ENCODE data around the gene ICE2.

The ICE2 gene

GRCh38 chr15:60518511-60518910, 39.6 kb upstream of the ICE2 start:
- Histone ChIP-seq H3K36me3 (ENCODE audit: insufficient read depth, low read length) (peaks cover 57% of the 10 kb centered on the region; the same call in 1 of the 2 replicates), H4K20me1 (ENCODE audit: insufficient read depth, low read length, poor library complexity, severe bottlenecking) (peaks cover 5% of the 10 kb centered on the region), H3F3A (ENCODE audit: low read depth) (no peaks in the 10 kb centered on the region), H3K4me1 (ENCODE audit: insufficient read depth, low read length, poor library complexity, severe bottlenecking) (no peaks in the 10 kb centered on the region), H3K9me3 (ENCODE audit: insufficient read depth, low read depth, low read length) (no peaks in the 10 kb centered on the region), H3K4me3 (ENCODE audit: low read length, poor library complexity, severe bottlenecking) (no peak overlapping the region), H3K4me2 (ENCODE audit: low read depth, low read length, poor library complexity, severe bottlenecking) (no peak overlapping the region), H3K9me2 (replicated peaks; ENCODE audit: low read depth, low read length) (no peaks in the 10 kb centered on the region), H3K9ac (ENCODE audit: low read depth, low read length, poor library complexity, severe bottlenecking) (no peak overlapping the region), H3K27me3 (ENCODE audit: insufficient read depth, low read length, poor library complexity, severe bottlenecking) (no peaks in the 10 kb centered on the region), H3K79me2 (ENCODE audit: insufficient read depth, low read length) (peaks cover 23% of the 10 kb centered on the region; the same call in 1 of the 2 replicates), H2AFZ (ENCODE audit: low read length) (no peak overlapping the region)
- TF ChIP-seq CTCF (conservative IDR thresholded peaks at IDR 0.05; ENCODE audit: low read length), result no peak
- no peak for TF ChIP-seq EZH2phosphoT487 (IDR thresholded peaks at IDR 0.05; ENCODE audit: borderline replicate concordance)

GRCh38 chr15:60514261-60514881, 35.4 kb upstream of the ICE2 start:
- Histone ChIP-seq H3K4me1 (ENCODE audit: insufficient read depth, low read length, poor library complexity, severe bottlenecking) (no peaks in the 10 kb centered on the region), H3K4me3 (ENCODE audit: low read length, poor library complexity, severe bottlenecking) (no peak overlapping the region), H3K9ac (ENCODE audit: low read depth, low read length, poor library complexity, severe bottlenecking) (no peak overlapping the region), H3K9me3 (ENCODE audit: insufficient read depth, low read depth, low read length) (no peaks in the 10 kb centered on the region), H3K79me2 (ENCODE audit: insufficient read depth, low read length) (peaks cover 11% of the 10 kb centered on the region; the same call in 1 of the 2 replicates), H4K20me1 (ENCODE audit: insufficient read depth, low read length, poor library complexity, severe bottlenecking) (peaks cover 4% of the 10 kb centered on the region), H3K36me3 (ENCODE audit: insufficient read depth, low read length) (peaks cover 78% of the 10 kb centered on the region; the same call in 1 of the 2 replicates), H3K4me2 (ENCODE audit: low read depth, low read length, poor library complexity, severe bottlenecking) (no peak overlapping the region), H3F3A (ENCODE audit: low read depth) (no peaks in the 10 kb centered on the region), H2AFZ (ENCODE audit: low read length) (no peak overlapping the region), H3K9me2 (replicated peaks; ENCODE audit: low read depth, low read length) (no peaks in the 10 kb centered on the region), H3K27me3 (ENCODE audit: insufficient read depth, low read length, poor library complexity, severe bottlenecking) (no peaks in the 10 kb centered on the region)
- TF ChIP-seq EZH2phosphoT487 (IDR thresholded peaks at IDR 0.05; ENCODE audit: borderline replicate concordance), result no peak
- TF ChIP-seq CTCF (conservative IDR thresholded peaks at IDR 0.05; ENCODE audit: low read length), result no peak

DNA sequence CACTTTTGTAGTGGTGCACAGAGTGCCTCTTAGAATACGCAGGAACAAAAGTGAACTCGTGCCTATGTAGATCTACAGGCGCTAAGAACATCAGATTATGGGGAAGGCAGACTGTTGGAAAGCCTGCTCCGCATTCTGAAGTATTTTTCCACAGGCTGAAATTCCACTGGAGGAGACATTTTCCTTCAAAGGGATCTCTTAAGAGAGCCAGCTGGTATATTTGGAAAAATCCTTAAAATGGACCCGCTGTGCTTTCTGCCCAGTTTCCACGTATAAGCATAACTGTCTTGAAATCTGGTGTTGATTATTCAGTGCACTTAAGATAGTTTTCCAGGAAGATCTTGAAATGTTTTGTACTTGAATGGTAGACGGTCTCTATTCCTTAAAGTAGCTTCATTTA, 34.7 kb upstream of the ICE2 start:
- no peak overlapping the region for H3K9ac ChIP-seq (ENCODE audit: low read depth, low read length, poor library complexity, severe bottlenecking)
- peaks cover 4% of the 10 kb centered on the region for H4K20me1 ChIP-seq (ENCODE audit: insufficient read depth, low read length, poor library complexity, severe bottlenecking)
- H3K4me3 ChIP-seq (ENCODE audit: low read length, poor library complexity, severe bottlenecking), result no peak overlapping the region
- H3K36me3 ChIP-seq (ENCODE audit: insufficient read depth, low read length), result peaks cover 80% of the 10 kb centered on the region; the same call in 1 of the 2 replicates
- no peaks in the 10 kb centered on the region for H3K9me3 ChIP-seq (ENCODE audit: insufficient read depth, low read depth, low read length)
- H2AFZ ChIP-seq (ENCODE audit: low read length), result no peak overlapping the region
- H3F3A ChIP-seq (ENCODE audit: low read depth), result no peaks in the 10 kb centered on the region
- H3K4me1 ChIP-seq (ENCODE audit: insufficient read depth, low read length, poor library complexity, severe bottlenecking), result no peaks in the 10 kb centered on the region
- TF ChIP-seq CTCF (conservative IDR thresholded peaks at IDR 0.05; ENCODE audit: low read length) (no peak), EZH2phosphoT487 (IDR thresholded peaks at IDR 0.05; ENCODE audit: borderline replicate concordance) (no peak)
- H3K27me3 ChIP-seq (ENCODE audit: insufficient read depth, low read length, poor library complexity, severe bottlenecking), result no peaks in the 10 kb centered on the region
- no peak overlapping the region for H3K4me2 ChIP-seq (ENCODE audit: low read depth, low read length, poor library complexity, severe bottlenecking)
- no peaks in the 10 kb centered on the region for H3K9me2 ChIP-seq (replicated peaks; ENCODE audit: low read depth, low read length)
- peaks cover 6% of the 10 kb centered on the region; the same call in 1 of the 2 replicates for H3K79me2 ChIP-seq (ENCODE audit: insufficient read depth, low read length)

Measured in Loucy (cell line).